Esophagus mucosa (tissue), 1 donor: ENCODE results near the gene SLC5A4. TPM values are rescaled to one million over a fixed set of nuclear protein-coding genes. Genes with fewer than 3 reads are reported as not detected.
A peak's percentile ranks its signal among the peaks of the same experiment; 100 is the strongest.
"Not testable (repeated sequence)": the region's sequence is repeated elsewhere in the genome, so short reads cannot be mapped to it uniquely, and the experiment has no call there.

Experiments used
- ATAC-seq: fragments of 200-7000 bp; cut with Tn5 transposase; one replicate; pipeline ENCODE4 v1.9.1; 2020
- total RNA-seq: library from RNA; stranded (reverse); gene quantifications from one replicate; pipeline ENCODE4 v1.2.4, GENCODE V29; 2023
- donor health status: DM: yes; HTN: yes; CAD: no.

Gene SLC5A4
- 0.24 TPM for total RNA-seq

GRCh38 chr22:32255217-32255616 is at the start of gene SLC5A4:
TSS of gene SLC5A4 (minus strand) at chr22:32255347. CDS start at chr22:32255329, 18 bp downstream.
- no peak for ATAC-seq

GRCh38 chr22:32293921-32294320 is 38.8 kb upstream of the SLC5A4 start:
- not testable (repeated sequence) for ATAC-seq

GRCh38 chr22:32286290-32286840 is 31.2 kb upstream of the SLC5A4 start:
- ATAC-seq, result no peak

DNA sequence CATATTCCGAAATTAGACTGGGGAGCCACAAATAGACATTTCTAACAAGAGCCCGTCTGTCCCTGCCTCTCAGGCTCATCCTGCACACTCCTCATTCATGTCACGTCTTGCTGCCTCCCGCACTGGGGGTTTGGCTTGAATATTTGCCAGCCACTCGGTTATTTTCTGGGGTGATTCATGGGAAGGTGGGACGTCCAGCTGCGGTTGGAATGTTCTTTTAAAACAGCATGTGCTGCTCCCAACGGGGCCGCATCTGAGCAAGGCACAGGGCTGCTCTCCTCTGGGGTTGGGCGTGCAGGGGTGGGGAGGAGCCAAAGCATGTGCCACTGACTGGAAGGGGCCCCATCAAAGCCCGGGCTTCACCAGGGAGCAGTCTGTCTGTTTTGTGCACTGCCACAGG is 25.9 kb upstream of the SLC5A4 start:
- peak; percentile 48 for ATAC-seq

- not testable (repeated sequence) for ATAC-seq
These were observed 20.2 kb upstream of the SLC5A4 start for GRCh38 chr22:32275353-32275752.

GRCh38 chr22:32271389-32271788 is 16.2 kb upstream of the SLC5A4 start:
- no peak for ATAC-seq

DNA sequence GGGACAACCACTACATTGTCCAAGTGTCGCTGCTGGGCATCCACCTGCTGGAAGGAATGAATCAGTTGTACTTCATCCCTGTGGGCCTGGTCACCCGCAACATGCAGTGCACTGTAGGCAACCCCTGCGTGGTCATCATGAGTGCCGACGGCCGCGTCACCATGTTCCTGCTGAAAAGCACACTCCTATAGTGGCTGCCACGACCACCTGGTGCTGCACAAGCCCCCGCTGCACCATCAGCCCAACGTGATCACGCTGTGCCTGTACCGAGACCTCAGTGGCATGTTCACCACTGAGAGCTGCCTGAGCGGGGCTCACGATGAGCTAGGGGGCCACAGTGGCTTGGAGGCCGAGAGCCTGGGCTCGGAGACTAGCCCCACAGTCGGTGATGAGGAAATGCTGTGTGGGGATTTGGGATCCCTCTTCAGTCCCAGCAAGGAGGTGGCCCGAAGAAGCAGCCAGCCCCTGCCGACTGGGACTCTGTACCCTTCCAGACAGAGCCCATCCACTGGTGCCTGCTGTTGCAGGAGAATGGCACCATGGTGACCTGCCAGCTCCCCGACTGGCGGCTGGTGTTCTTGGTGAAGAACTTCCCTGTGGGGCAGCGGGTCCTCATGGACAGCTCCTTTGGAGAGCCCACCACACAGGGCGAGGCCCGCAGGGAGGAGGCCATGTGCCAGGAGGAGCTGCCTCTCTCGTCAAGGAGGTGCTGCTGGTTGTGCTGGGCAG is 15.7 kb upstream of the SLC5A4 start:
- ATAC-seq, result no peak

DNA sequence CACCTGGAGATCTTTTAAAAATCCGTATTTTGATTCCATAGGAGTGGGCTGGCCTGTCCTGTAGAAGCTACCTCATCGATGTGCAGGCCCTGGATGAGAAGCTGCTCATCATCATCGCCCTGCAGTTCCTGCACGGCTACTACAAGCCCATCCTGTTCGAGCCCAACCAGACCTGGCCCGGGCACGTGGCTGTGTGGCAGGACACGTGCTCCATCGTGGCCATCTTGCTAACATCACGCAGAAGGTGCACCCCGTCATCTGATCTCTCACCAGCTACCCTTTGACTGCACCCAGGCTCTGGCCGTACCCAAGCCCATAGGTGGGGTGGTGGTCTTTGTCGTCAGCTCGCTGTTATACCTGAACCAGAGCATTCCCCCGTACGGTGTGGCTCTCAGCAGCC is 14.2 kb upstream of the SLC5A4 start:
- no peak for ATAC-seq

DNA sequence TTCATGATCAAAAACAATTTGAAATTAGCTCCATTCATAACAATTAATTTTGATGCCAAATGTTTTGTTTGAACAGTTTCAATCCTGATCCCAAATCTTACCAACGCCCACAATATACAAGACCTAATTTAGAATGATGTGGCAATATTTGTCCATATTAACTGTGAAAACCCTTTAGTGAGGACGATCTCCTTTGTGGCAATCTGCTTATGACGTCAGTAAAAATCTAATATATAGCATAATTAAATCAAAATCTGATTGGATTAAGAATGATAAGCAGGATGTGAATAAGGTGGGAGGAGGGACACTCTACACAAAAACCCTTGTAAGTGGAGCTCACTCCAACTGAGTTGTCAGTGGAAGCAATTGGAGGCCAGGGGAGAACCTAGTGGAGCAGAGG is 11.9 kb upstream of the SLC5A4 start:
- ATAC-seq, result no peak

- ATAC-seq, result no peak
These were observed 11.0 kb upstream of the SLC5A4 start for GRCh38 chr22:32265882-32266767.

DNA sequence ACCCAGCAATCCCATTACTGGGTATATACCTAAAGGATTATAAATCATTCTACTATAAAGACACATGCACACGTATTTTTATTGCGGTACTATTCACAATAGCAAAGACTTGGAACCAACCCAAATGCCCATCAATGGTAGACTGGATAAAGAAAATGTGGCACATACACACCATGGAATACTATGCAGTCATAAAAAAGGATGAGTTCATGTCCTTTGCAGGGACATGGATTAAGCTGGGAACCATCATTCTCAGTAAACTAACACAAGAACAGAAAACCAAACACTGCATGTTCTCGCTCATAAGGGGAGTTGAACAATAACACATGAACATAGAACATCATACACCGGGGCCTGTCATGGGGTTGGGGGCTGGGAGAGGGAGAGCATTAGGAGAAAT is 8.5 kb upstream of the SLC5A4 start:
- ATAC-seq, result not testable (repeated sequence)

DNA sequence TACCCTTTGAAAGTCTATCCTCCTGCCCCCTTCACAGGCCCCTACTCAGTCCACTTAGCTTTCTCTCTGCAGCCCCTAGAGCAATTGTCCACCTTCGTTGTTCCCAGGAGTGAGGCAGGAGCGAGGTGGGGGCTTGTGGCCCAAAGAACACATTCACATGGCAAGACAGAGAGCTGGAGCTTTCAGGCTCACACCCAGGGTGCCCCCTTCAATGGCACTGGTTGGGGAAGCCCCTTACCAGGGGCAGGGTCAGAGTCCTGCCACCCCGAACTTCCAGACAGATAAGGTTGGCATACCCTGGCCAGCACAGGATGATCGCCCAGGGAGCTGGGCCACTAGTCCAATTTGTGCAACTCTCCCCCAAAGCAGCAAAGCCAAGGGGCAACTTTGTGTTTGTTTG is 6.2 kb upstream of the SLC5A4 start:
- no peak for ATAC-seq

GRCh38 chr22:32258791-32259190 is 3.6 kb upstream of the SLC5A4 start:
- no peak for ATAC-seq

- no peak for ATAC-seq
These were observed 579 bp upstream of the SLC5A4 start for GRCh38 chr22:32255726-32256125.

- ATAC-seq, result no peak
These were observed 5.9 kb downstream of the SLC5A4 start for GRCh38 chr22:32249231-32249630.

DNA sequence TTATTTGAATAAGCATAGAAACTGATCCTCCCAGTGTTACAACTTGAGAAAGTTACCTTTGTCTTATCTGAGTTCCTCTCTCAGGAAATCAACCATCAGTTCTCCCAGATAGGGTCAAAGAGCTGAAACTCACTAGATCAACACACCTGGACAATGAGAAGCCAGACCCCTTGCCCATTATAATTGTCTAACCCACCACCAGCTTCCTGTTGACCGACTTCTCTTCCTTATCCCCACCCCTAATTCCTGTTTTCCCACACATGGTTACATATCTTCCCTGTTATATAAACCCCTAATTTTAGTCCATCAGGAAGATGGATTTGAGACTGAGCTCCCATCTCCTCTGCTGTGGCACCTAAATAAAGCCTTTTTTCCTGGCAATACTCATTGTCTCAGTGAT is 6.9 kb downstream of the SLC5A4 start:
- ATAC-seq, result no peak

- ATAC-seq, result no peak
These were observed 9.0 kb downstream of the SLC5A4 start for GRCh38 chr22:32246166-32246565.

- no peak for ATAC-seq
These were observed 10.1 kb downstream of the SLC5A4 start for GRCh38 chr22:32245042-32245441.

DNA sequence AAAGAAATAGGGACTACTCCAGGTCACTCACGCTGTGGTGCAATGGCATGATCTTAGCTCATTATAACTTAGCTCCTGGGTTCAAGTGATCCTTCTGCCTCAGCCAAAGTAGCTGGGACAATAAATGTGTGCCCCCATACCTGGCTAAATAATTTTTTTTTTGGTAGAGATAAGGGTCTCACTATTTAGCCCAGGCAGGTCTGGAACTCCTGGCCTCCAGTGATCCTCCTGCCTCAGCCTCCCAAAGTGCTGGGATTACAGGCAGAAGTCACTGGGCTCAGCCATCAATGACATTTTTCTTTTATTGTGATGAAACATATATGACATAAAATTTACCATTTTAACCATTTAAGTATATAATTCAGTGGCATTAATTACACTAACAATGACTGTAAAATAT is 10.6 kb downstream of the SLC5A4 start:
- ATAC-seq, result no peak

DNA sequence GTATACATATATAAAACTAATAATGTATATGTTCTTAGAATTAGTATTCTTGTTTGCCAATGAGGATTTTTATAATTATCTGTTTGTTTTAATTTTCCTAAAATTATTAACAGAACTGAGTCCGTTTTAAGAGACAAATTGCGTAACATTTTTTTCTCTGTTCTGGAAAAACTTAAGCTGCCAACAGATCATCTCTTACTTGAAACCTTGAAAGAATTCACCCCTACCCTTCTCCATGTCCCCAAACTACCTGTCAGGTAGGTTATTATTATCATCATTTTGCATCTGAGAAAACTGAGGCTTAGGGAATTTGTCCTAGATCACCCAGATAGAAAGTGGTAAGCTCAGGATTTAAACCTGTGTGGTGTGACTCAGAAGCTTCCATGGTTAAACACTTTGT is 14.7 kb downstream of the SLC5A4 start:
- no peak for ATAC-seq

DNA sequence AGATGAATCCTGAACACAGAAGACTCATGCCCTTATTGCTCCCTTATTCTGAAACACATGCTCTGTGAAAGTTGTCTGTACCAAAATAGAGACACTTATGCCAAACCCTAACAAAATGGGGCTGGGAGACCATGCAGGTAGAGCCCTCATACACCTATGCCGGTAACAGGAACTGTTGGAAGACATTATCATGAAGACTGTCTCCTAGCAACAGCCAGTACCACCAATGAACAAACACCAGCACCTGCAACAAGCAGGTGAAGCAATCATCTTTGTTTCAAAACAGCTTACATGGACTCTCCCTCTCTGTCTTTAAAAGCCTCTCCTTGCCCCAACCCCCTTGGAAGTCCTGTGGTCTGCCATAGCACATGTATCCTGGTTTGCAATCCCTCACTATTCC is 17.2 kb downstream of the SLC5A4 start:
- no peak for ATAC-seq

GRCh38 chr22:32236970-32237369 is 18.2 kb downstream of the SLC5A4 start:
- ATAC-seq, result no peak

DNA sequence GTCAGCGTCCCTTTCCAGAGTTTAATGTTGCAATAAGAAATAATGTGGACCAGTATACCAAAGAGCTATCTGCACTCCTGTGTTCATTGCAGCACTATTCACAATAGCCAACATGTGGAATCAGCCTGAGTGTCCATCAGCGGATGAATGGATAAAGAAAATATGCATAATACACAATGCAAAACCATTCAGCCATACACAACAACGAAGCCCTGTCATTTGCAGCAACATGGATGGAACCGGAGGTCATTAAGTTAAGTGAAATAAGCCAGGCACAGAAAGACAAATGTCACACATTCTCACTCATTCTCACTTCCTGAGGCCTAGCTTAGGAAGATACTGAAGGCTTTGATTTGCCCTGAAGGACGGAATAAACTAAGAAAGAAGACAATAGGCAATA is 22.1 kb downstream of the SLC5A4 start:
- ATAC-seq, result no peak
